Osteocyte (in vitro differentiated cells): ENCODE results near the gene SCO2. TPM values are rescaled to one million over a fixed set of nuclear protein-coding genes. Genes with fewer than 3 reads are reported as not detected.
A peak's percentile ranks its signal among the peaks of the same experiment; 100 is the strongest.

Experiments
- DNase-seq: peaks from one replicate; pipeline ENCODE4 v3.0.0; 2021; ENCODE audit warnings: mixed read lengths; ENCODE audit not compliant: unreplicated experiment; ENCODE audit errors: extremely low spot score
- H3K27ac Mint-ChIP-seq: one replicate; pipeline ENCODE4 v1.8.0; 2021; ENCODE audit warnings: mild to moderate bottlenecking, mixed read lengths; ENCODE audit not compliant: unreplicated experiment
- H3K27me3 Mint-ChIP-seq: one replicate; pipeline ENCODE4 v1.8.0; 2021; ENCODE audit warnings: mixed read lengths; ENCODE audit not compliant: unreplicated experiment
- H3K36me3 Mint-ChIP-seq: one replicate; pipeline ENCODE4 v1.8.0; 2021; ENCODE audit warnings: mixed read lengths; ENCODE audit not compliant: unreplicated experiment
- H3K4me1 Mint-ChIP-seq: one replicate; pipeline ENCODE4 v1.8.0; 2021; ENCODE audit warnings: mixed read lengths; ENCODE audit not compliant: unreplicated experiment
- H3K4me3 Mint-ChIP-seq: one replicate; pipeline ENCODE4 v1.8.0; 2021; ENCODE audit warnings: mild to moderate bottlenecking, moderate library complexity, mixed read lengths; ENCODE audit not compliant: unreplicated experiment
- H3K9me3 Mint-ChIP-seq: one replicate; pipeline ENCODE4 v1.8.0; 2021; ENCODE audit warnings: mixed read lengths; ENCODE audit not compliant: unreplicated experiment
- total RNA-seq: library from RNA; stranded (reverse); gene quantifications from 2 replicates; pipeline ENCODE4 v1.2.1, GENCODE V29; 2021
- TF ChIP-seq, protein P1 (sequence below): fragments of 200-600 bp; sonication (generic); IDR thresholded peaks from 2 replicates; pipeline ENCODE4 v1.5.0; 2021; ENCODE audit warnings: antibody characterized with exemption, mild to moderate bottlenecking, moderate library complexity

Gene SCO2
- total RNA-seq, 1 donor from 2014 or later, result not detected

DNA sequence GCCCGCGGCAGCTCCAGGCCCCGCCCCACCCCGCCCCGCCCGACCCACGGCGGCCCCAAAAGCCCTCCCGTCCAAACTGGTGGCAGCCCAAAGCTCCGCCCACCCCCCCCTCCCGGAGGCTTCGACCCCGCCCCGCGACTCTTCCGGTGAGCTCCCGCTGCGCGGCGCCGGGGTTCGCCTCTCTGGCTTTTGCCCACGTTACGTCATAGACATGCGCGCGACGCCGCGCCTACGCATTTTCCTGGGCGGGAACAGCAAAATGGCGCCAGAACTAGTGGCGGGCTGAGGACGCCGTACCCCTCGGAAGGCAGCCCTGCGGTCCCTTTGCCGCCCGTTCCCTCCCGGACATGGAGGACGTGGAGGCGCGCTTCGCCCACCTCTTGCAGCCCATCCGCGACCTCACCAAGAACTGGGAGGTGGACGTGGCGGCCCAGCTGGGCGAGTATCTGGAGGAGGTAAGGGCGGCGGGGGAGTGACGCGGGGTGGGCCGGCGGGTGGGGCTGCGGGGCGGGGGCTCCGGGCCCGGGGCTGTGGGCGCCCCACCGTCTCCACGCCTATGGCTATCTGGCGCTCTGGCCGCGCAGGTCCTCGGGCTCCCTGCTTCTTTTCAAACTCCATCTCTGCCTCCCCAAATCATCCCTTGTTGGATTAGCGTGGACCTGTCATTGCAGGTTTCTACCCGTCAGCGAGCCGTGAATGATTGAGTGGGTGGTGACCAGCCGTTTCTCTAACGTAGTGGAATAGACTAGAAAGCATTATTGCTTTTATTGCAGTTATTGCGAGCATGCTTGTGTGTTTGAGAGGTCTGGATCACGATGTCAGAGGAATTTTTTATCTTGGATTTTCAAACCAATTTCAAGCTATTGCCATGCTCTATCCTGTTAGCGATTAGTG, 17.2 kb downstream of the SCO2 start, which contains the start of gene NCAPH2:
NCAPH2 (plus strand) TSS at position 234 of the 894 bp plus-strand sequence; CDS start at position 348, 114 bp downstream.
- peak within 1 kb of the TSS; percentile 93 for H3K4me3 Mint-ChIP-seq
- no peak for DNase-seq
- H3K27me3 Mint-ChIP-seq, result no peaks in the 10 kb centered on the region
- H3K27ac Mint-ChIP-seq, result peak within 1 kb of the TSS; percentile 93
- peaks cover 16% of the 10 kb centered on the region for H3K4me1 Mint-ChIP-seq
- TF ChIP-seq, protein P1, sequence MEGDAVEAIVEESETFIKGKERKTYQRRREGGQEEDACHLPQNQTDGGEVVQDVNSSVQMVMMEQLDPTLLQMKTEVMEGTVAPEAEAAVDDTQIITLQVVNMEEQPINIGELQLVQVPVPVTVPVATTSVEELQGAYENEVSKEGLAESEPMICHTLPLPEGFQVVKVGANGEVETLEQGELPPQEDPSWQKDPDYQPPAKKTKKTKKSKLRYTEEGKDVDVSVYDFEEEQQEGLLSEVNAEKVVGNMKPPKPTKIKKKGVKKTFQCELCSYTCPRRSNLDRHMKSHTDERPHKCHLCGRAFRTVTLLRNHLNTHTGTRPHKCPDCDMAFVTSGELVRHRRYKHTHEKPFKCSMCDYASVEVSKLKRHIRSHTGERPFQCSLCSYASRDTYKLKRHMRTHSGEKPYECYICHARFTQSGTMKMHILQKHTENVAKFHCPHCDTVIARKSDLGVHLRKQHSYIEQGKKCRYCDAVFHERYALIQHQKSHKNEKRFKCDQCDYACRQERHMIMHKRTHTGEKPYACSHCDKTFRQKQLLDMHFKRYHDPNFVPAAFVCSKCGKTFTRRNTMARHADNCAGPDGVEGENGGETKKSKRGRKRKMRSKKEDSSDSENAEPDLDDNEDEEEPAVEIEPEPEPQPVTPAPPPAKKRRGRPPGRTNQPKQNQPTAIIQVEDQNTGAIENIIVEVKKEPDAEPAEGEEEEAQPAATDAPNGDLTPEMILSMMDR, result no peak
- H3K9me3 Mint-ChIP-seq, result no peaks in the 10 kb centered on the region
- no peaks in the 10 kb centered on the region for H3K36me3 Mint-ChIP-seq

DNA sequence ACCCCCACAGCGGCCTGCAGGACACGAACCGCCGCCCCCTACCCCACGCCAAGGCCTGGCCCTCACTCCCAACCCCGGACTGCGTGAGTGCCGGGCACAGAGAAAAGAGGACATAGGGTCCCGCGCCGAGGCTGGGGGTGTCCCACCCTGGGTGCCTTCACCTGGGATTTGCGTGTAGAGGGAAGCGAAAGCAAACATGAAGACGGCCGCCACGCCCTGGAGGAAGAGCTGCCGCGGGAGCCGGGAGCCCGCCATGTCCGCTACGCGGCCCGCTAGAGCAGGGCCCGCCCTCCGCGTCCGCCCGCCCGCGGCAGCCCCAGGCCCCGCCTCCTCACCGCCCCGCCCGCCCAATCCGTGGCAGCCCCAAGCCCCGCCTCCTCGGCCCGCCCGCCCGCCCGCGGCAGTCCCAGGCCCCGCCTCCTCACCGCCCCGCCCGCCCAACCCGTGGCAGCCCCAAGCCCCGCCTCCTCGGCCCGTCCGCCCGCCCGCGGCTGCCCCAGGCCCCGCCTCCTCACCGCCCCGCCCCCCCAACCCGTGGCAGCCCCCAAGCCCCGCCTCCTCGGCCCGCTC, 17.9 kb downstream of the SCO2 start, which contains the start of gene LMF2:
LMF2 (minus strand) TSS at position 282 of the 570 bp plus-strand sequence; CDS start at position 255, 27 bp downstream.
- peaks cover 16% of the 10 kb centered on the region for H3K4me1 Mint-ChIP-seq
- TF ChIP-seq, protein P1, result no peak

DNA sequence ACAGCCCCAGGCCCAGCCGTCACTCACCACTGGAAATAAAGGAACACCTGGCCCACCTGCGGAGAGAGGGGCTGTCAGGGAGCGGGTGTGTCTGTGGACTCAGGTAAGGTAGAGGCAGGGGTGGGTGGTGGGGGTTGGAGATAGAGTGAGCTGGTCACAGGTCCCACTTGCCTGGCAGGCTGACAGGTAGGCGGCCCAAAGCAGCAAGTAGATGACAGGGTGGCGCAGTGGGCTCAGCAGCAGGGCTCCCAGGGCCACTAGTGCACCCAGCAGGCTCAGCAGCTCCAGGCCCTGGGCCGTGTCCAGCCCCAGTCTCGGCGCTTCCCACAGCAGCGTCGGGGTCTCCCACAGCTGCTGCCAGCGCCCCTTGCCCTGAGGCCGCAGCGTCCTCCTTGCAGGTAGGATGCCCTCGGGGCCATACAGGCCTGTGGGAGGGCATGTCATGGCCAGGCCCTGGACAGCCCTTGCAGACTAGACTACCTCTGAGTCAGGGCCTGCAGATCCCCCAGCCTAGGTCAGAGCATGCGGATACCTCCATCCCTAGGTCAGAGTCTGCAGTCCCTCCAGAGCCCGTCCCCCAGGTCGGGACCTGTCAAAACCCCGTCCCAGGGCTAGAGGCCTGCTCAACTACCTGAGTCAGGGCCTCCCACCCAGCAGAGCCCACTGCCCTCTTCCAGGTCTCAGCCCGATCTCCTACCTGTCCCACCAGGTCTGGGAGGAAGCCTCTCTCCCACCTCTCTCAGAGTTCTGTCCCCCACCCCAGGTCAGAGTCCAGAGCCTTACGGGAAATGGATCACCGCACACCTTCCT, 18.6 kb downstream of the SCO2 start:
- H3K4me1 Mint-ChIP-seq, result peaks cover 16% of the 10 kb centered on the region
- H3K27ac Mint-ChIP-seq, result peak overlapping the region; percentile 80

More for the DNA sequence above, 17.9 kb downstream of the SCO2 start, which contains the start of gene LMF2:
- peak within 1 kb of the TSS; percentile 93 for H3K4me3 Mint-ChIP-seq
- H3K27ac Mint-ChIP-seq, result peak within 1 kb of the TSS; percentile 93
- peak; percentile 99 for DNase-seq
- no peaks in the 10 kb centered on the region for H3K9me3 Mint-ChIP-seq
- no peaks in the 10 kb centered on the region for H3K36me3 Mint-ChIP-seq
- H3K27me3 Mint-ChIP-seq, result no peaks in the 10 kb centered on the region

DNA sequence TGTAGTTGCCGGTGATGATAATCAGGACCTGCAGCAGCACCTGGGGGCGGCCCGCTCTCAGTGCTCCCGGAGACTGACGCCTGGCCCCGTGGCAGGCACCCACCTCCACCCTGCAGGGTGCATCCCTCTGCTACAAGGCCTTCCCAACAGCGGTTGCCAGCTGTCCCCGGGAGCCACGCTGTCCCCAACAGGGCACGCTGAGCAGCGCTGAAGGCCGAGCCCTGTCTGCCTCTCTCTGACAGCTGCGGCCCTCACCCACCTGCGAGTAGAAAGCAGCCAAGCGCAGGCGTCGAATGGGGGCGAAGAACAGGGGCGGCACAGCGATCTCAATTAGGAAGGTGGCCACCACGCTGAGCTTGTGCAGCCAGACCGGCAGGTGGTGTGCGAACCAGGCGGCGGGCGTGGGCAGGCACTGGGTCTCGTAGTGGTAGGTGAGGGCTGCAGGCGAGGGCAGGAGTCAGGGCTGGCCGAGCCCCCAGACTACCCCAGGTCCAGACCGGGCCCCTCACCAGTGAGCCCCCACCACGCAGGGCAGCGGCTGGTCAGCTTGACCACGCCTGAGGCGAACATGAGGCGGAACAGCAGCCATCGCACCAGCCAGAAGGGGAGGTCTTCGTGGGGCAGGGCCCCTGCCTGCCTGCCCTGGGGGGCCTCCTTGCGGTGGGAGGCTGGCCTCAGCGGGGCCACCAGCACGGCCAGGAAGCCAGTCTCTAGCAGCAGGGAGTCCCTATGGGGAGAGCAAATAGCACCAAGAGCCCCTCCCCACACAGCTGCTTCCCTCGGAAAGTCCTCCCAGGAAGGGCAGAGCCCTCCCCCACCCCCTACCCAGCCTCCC, 19.4 kb downstream of the SCO2 start:
- DNase-seq, result no peak
- H3K27me3 Mint-ChIP-seq, result no peaks in the 10 kb centered on the region
- no peak overlapping the region for H3K27ac Mint-ChIP-seq
- H3K36me3 Mint-ChIP-seq, result no peaks in the 10 kb centered on the region
- no peaks in the 10 kb centered on the region for H3K9me3 Mint-ChIP-seq
- H3K4me1 Mint-ChIP-seq, result peaks cover 16% of the 10 kb centered on the region
- TF ChIP-seq, protein P1, result no peak
- H3K4me3 Mint-ChIP-seq, result peak overlapping the region; percentile 93

More for the DNA sequence above, 18.6 kb downstream of the SCO2 start:
- Mint-ChIP-seq H3K27me3 (no peaks in the 10 kb centered on the region), H3K36me3 (no peaks in the 10 kb centered on the region), H3K4me3 (peak overlapping the region; percentile 93), H3K9me3 (no peaks in the 10 kb centered on the region)
- TF ChIP-seq, protein P1, result no peak
- DNase-seq, result no peak
